ENCODE results near the gene GSTT2B. TPM values are rescaled to one million over a fixed set of nuclear protein-coding genes. Genes with fewer than 3 reads are reported as not detected.

GSTT2B gene
- total RNA-seq, 1 donor from 2014 or later: 3.7 TPM

Other genes starting within 250 kb of the GSTT2B start
- gene ZNF70, start 210.1 kb downstream of the GSTT2B start, total RNA-seq: 17.8 to 18.7 TPM (median 18.2 TPM) in 3 replicates
- 0.52 TPM in 1 of 3 replicates, not detected in the others for gene VPREB3, start 206.8 kb downstream of the GSTT2B start, total RNA-seq
- 0.36 to 0.82 TPM (median 0.52 TPM) in 3 replicates for gene C22orf15, start 198.2 kb downstream of the GSTT2B start, total RNA-seq
- gene CHCHD10, start 193.2 kb downstream of the GSTT2B start, total RNA-seq: 56.6 to 61.9 TPM (median 61.8 TPM) in 3 replicates
- gene MMP11, start 188.3 kb downstream of the GSTT2B start, total RNA-seq: 510 to 566 TPM (median 528 TPM) in 3 replicates
- gene SMARCB1, start 174.2 kb downstream of the GSTT2B start, total RNA-seq: 182 to 192 TPM (median 184 TPM) in 3 replicates
- 23.5 to 25.8 TPM (median 24.8 TPM) in 3 replicates for gene DERL3, start 122.2 kb downstream of the GSTT2B start, total RNA-seq
- 98.7 to 112 TPM (median 99.0 TPM) in 3 replicates for gene SLC2A11, start 103.3 kb downstream of the GSTT2B start, total RNA-seq
- 916 to 949 TPM (median 925 TPM) in 3 replicates for gene MIF, start 66.8 kb downstream of the GSTT2B start, total RNA-seq
- gene DDTL, start 5.7 kb upstream of the GSTT2B start, total RNA-seq: not detected in 3 replicates
- gene DDT, start 13.2 kb upstream of the GSTT2B start, total RNA-seq: 80.0 to 85.3 TPM (median 80.3 TPM) in 3 replicates
- 0.29 TPM in 1 of 3 replicates, not detected in the others for gene GSTT2, start 18.9 kb upstream of the GSTT2B start, total RNA-seq
- gene GSTT4, start 44.3 kb upstream of the GSTT2B start, total RNA-seq: not detected in 3 replicates
- 67.8 to 74.4 TPM (median 69.5 TPM) in 3 replicates for gene CABIN1, start 50.1 kb upstream of the GSTT2B start, total RNA-seq
- 0.91 to 1.4 TPM (median 1.2 TPM) in 3 replicates for gene SUSD2, start 220.3 kb upstream of the GSTT2B start, total RNA-seq

Measured in mesothelial cell of epicardium (in vitro differentiated cells).